Fibroblast of skin of left quadriceps (primary cell): ENCODE measurements around the gene MYO6.

Experiments
- DNase-seq, 2 experiments: peaks; one replicate each; pipeline ENCODE4 v3.0.0-alpha.2; 2013; ENCODE audit warnings: low read depth in 2 of 2

The MYO6 gene

DNA sequence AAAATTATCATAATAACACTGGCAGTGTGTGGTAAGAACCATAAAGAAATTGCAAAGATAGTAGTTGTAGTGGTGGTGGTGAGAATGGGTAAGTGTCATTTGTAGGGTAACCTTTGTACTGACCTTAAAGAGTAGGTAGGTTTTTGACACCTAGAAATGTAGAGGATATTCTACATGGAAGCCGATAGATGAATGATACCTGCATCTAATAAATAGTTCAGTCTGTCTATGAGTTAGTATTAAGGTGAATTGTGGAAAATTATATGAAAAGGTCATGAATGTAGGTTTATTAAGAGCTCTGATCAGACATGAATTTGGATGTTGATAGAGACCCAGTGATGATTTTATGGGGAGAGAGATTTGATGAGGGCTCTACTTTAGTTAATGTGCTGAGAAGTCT, 78.1 kb downstream of the MYO6 start:
- DNase-seq: no peak

DNA sequence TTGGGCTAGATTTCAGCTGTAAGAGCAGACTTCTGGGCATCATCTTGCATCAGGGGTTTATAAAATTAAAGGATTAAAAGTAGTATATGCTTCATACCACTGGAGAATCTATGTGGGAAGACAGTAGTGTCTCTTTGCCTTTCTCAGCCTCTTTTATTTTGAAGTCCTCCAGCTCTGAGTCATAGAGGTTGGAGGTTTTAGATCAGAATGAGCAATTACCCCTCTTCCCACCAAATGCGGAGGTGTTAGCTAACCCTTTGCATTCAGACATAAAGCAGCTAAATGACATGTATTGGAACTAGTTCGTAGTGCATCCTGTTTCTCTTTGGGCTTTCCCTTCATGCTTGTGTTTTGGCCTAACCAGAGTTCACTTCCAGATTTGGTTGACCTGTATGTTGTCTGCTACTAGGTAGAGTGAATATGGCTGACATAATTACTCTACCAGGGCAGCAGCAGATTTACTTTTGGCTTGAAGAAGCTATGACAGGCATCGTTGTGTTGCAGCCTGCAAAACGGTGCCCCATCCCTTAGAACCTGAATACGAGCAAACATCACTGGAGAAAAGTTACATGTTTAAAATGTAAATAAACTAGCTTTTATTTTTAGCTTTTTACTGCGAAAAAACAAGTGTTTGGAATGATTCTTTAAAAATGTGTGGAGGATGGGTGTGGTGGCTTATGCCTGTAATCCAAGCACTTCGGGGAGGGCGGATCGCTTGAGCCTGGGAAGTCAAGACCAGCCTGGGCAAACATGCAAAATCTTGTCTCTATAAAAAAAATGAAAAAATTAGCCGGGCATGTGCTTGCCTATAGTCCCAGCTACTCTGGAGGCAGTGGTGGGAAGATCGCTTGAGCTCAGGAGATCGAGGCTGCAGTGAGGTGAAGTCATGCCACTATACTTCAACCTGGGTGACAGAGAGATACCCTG, 82.2 kb downstream of the MYO6 start:
- DNase-seq: no peak

DNA sequence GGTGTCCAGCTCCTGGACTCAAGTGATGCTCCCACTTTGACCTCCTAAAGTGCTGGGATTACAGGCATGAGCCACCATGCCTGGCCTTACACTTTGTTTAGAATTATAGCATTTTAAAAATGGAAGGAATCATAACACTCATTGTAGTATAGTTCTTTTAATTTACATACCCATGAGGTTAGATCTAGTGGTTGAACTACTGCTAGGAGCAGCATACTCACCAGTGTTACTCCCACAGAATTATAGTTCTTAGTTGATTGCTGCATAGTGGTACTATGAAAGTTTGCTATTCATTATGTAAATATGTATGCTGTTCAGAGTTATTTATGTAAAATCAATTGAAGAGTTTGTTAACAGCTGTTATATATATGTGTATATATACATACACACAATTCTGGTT, 85.4 kb downstream of the MYO6 start:
- DNase-seq: no peak

- DNase-seq: peak in 1 of 2 experiments; percentile 22
These were observed 93.2 kb downstream of the MYO6 start for GRCh38 chr6:75842191-75842590.

- DNase-seq: no peak
These were observed 93.7 kb downstream of the MYO6 start for GRCh38 chr6:75842732-75843131.

GRCh38 chr6:75843396-75843795, 94.4 kb downstream of the MYO6 start:
- DNase-seq: no peak

GRCh38 chr6:75848274-75848673, 99.2 kb downstream of the MYO6 start:
- no peak for DNase-seq

- no peak for DNase-seq
These were observed 100.4 kb downstream of the MYO6 start for GRCh38 chr6:75849329-75850025.

DNA sequence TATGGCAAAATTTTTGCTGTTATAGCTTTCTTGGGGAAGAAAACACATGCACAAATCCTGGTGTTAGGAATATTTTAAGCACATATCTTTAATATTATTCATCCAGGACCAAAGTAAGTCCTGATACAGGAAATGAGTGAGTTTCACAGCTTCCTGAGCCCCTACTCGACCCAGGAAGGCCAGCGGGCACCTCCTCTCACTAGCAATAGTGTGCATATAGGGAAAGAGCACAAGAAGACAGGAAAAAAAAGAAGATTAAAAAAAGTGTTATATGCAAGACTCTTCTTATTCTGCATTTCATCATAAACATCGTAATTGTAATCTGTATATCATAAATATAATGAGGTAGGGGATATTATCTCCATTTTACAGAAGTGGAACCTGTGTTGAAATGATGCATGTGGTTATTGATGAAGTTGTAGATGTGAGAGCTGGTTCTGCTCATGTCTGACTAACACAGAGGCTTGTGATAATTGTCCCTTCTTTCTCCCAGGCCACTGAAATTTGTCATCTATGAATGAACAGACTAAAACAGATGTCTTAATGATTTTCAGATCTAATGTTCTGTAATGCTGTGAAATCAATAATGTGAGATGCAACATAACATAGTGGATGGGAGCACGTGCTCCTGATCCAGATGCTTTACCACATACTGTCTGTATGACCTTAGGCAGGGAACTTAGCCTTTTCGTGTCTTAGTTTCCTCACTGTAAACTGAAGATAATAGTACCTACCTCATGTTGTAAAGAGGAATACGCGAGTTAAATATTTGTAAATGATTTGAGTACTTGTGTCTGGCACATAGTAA, 101.2 kb downstream of the MYO6 start:
- no peak for DNase-seq

GRCh38 chr6:75852721-75853120, 103.7 kb downstream of the MYO6 start:
- DNase-seq: no peak

DNA sequence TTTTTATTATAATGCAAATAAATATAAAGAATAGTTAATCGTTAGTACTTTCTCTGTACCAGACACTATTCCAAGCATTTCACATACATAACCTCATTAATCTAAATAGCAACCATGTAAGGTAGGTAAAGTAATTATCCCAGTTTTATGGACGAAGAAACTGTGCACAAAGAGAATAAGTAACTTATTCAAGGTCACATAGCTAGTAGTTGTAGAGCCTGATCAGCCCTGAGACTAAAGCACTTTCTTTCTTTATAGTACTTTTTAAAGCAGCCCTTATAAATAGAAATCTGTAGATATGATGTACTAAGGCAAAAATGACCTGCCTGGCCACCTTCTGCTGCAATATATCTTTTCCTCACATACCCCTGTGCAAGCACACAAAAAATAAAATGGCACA, 104.8 kb downstream of the MYO6 start:
- no peak for DNase-seq

DNA sequence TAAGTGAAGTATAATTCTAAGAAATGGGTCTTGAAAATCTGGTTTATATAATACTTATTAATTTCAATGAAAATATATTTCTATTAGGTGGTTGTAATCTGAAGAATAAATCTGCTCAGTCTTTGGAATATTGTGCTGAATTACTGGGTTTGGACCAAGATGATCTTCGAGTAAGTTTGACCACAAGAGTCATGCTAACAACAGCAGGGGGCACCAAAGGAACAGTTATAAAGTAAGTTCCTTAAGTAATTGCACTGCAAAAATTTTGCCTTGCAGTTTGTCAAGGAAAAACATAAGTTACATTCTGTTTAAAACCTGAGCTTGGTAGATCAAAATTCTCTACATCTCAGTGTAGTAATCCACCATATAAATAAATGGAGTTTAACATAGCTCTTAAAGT, 106.0 kb downstream of the MYO6 start:
- peak; percentile 24 to 27 for DNase-seq

DNA sequence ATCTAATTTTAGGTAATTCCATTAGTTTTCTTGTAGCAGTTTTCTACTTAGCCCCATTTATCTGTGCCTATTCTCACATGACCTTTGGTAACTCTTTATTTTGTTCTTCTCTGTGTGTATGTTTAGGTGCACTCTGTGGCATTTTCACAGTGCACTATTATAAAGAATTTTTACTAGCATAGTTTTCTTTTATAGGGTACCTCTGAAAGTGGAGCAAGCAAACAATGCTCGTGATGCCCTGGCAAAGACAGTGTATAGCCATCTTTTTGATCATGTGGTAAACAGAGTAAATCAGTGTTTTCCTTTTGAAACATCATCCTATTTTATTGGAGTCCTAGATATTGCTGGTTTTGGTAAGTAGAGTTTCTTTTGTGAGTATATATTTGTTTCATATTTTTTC, 107.9 kb downstream of the MYO6 start:
- DNase-seq: no peak

GRCh38 chr6:75863001-75863400, 114.0 kb downstream of the MYO6 start:
- DNase-seq: no peak

GRCh38 chr6:75863784-75864183, 114.7 kb downstream of the MYO6 start:
- no peak for DNase-seq

DNA sequence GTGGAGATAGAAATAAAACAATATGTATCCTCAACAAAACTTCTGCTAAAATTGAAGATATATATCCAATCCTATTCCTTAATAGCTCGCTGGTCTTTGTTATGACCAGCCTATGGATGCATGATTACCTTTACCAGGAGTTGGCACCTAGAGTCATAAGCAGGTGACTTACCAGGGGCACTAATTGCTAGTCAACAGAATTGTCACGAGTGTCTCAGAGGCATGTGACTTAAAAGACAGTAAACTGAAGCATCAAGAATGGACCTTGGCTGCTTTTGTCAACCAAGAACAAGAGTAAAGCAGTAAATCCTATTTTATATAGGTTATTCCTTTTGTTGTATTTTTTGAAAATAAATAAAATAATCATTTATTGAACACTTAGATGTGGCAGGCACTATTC, 115.4 kb downstream of the MYO6 start:
- DNase-seq: no peak

DNA sequence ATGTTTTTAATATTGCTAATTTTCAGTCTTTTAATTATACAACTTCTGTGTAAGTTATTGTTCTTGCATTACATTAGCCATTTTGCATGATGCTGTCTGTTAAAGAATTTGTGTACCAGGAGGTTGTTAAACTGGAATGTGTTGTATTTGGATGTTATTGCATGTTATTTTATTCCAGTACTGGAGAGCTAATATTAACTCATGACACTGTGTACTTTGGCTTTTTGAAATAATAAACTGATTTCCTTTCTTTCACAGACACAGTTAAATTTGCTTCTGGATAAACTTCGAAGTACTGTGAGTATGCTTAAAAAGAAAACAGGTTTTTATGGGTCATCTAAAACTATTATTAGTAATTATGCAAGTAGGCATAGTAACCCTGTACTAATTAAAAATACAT, 121.3 kb downstream of the MYO6 start:
- no peak for DNase-seq

DNA sequence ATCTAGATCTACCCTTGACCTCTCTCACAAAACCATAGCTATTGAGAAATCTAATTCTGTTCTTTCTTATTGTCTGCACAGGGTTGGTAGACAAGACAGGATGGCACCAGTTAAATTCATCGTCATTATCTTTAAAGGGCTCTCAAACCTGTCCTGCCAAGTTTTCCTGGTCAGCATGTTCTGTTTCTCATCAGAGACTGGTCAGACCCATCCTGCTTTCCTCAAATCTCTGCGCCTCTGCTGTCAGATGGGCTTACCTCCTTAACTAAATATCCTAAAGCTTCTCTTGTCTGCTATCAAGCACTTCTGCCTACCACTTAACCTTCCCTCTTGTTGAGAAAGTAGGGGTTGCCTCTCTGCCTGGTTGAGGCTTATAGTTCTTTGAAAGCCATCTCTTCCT, 125.2 kb downstream of the MYO6 start:
- no peak for DNase-seq

DNA sequence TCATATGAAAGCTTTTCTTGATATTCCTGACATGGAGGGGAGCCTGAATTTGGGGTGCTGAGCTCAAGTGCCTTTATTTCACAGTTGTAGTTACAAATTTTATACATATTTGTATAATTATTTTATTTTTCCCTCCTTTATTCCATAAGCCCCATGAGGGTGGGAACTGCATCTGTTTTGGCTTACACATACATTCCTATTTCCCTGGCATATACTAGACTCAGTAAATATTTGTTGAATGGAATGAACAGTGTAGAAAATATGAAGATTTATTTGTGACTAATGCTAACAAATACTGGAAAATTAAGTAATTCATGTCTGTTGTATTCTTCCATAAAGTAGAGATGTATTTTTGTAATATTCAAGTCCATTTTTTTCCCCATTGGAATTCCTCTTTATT, 127.1 kb downstream of the MYO6 start:
- DNase-seq: no peak

DNA sequence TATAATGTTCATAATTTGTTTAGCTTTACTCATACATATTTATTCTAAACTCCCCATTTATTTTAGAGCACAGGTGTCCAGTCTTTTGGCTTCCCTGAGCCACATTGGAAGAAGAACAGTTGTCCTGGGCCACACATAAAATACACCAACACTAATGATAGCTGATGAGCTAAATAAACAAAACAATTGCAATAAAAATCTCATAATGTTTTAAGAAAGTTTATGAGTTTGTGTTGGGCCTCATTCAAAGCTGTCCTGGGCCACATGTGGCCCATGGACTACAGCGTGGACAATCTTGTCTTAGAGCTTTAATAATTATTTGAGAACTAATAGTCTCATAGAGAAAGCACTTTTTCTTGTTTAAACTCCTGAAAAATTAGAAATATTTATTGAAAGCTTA, 131.3 kb downstream of the MYO6 start:
- DNase-seq: no peak

DNA sequence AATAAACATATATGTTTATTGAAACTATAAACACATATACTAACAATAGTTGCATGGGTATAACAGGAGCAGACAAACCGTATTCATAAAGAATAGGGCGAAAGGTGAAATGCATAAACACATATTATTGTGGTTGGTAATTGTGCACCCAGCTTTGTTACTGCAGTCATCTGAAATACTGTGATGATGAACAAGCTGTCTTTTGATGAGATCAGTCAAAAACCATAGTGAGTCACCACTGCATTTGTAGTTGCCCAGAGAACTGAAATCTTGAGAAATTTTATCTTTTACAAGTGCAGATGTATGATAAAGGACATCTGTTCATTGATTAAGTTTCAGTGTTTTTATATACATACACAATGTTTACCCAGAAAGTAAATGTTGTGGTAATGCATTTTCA, 133.7 kb downstream of the MYO6 start:
- peak; percentile 14 to 29 for DNase-seq

GRCh38 chr6:75884822-75885221, 135.8 kb downstream of the MYO6 start:
- no peak for DNase-seq
